Smooth muscle cell (in vitro differentiated cells): Measurements from ENCODE around the gene TCOF1. TPM values are rescaled to one million over a fixed set of nuclear protein-coding genes. Genes with fewer than 3 reads are reported as not detected.

Experiments
- DNase-seq: peaks from one replicate; lab custom pipeline; 2025; ENCODE audit not compliant: unreplicated experiment; lab: John Stamatoyannopoulos, UW
- H2AFZ ChIP-seq: fragments of 200-600 bp; sonication (generic); 2 replicates; pipeline ENCODE4 v1.6.0; 2016; ENCODE audit warnings: antibody characterized with exemption, low read depth, mild to moderate bottlenecking
- H3F3A ChIP-seq: fragments of 200-600 bp; sonication (generic); 2 replicates; pipeline ENCODE4 v1.6.0; 2017; ENCODE audit warnings: antibody characterized with exemption, low read depth
- H3K27ac ChIP-seq: fragments of 200-600 bp; sonication (generic); 2 replicates; pipeline ENCODE4 v1.5.1; 2016; ENCODE audit warnings: low read depth, mild to moderate bottlenecking
- H3K27me3 ChIP-seq: fragments of 200-600 bp; sonication (generic); 2 replicates; pipeline ENCODE4 v1.6.1; 2016; ENCODE audit warnings: low read depth, mild to moderate bottlenecking
- H3K36me3 ChIP-seq: fragments of 200-600 bp; sonication (generic); 2 replicates; pipeline ENCODE4 v1.5.1; 2016; ENCODE audit warnings: low read depth
- H3K4me1 ChIP-seq: fragments of 200-600 bp; sonication (generic); 2 replicates; pipeline ENCODE4 v1.5.1; 2016; ENCODE audit warnings: low read depth
- H3K4me2 ChIP-seq: fragments of 200-600 bp; sonication (generic); 2 replicates; pipeline ENCODE4 v1.6.0; 2016; ENCODE audit warnings: mild to moderate bottlenecking
- H3K4me3 ChIP-seq: fragments of 200-600 bp; sonication (generic); 2 replicates; pipeline ENCODE4 v1.5.1; 2016; ENCODE audit warnings: mild to moderate bottlenecking
- H3K79me2 ChIP-seq: fragments of 200-600 bp; sonication (generic); 2 replicates; pipeline ENCODE4 v1.6.0; 2016; ENCODE audit warnings: low read depth, mild to moderate bottlenecking
- H3K9ac ChIP-seq: fragments of 200-600 bp; sonication (generic); 2 replicates; pipeline ENCODE4 v1.6.0; 2016; ENCODE audit warnings: low read depth
- H3K9me3 ChIP-seq: fragments of 200-600 bp; sonication (generic); replicated peaks from 2 replicates; pipeline ENCODE4 v1.5.1; 2016; ENCODE audit warnings: low read depth
- H4K20me1 ChIP-seq: fragments of 200-600 bp; sonication (generic); 2 replicates; pipeline ENCODE4 v1.6.0; 2016; ENCODE audit warnings: low read depth
- WGBS: methylation state at CpG from one replicate; pipeline ENCODE4 v1.1.7; 2016; ENCODE audit warnings: low lambda C conversion rate; 5-methylcytosine and 5-hydroxymethylcytosine counted together
- polyA plus RNA-seq: library from polyadenylated mRNA; unstranded; fragments of >200 nt; fragmentation: Nextera tagmentation; extraction: Ambion mirVana; gene quantifications from 2 replicates; pipeline ENCODE4 v1.2.1, GENCODE V29; 2016
- total RNA-seq: library from RNA; depleted of rRNA; stranded (reverse); fragments of >200 nt; gene quantifications from 2 replicates; pipeline ENCODE4 v1.2.3, GENCODE V29; 2014
- TF ChIP-seq, protein P1 (sequence below): fragments of 200-600 bp; sonication (generic); IDR thresholded peaks from 2 replicates; pipeline ENCODE4 v1.5.1; 2017; ENCODE audit warnings: borderline replicate concordance, mild to moderate bottlenecking, antibody characterized with exemption; ENCODE audit not compliant: insufficient read depth, poor library complexity, severe bottlenecking

TCOF1 gene
- total and polyA plus RNA-seq, 2 experiments from 2014 or later, result 16.0 to 25.9 TPM

- no peak overlapping the region for H3K4me2 ChIP-seq
- H3K27ac ChIP-seq, result no peak overlapping the region
- TF ChIP-seq, protein P1, sequence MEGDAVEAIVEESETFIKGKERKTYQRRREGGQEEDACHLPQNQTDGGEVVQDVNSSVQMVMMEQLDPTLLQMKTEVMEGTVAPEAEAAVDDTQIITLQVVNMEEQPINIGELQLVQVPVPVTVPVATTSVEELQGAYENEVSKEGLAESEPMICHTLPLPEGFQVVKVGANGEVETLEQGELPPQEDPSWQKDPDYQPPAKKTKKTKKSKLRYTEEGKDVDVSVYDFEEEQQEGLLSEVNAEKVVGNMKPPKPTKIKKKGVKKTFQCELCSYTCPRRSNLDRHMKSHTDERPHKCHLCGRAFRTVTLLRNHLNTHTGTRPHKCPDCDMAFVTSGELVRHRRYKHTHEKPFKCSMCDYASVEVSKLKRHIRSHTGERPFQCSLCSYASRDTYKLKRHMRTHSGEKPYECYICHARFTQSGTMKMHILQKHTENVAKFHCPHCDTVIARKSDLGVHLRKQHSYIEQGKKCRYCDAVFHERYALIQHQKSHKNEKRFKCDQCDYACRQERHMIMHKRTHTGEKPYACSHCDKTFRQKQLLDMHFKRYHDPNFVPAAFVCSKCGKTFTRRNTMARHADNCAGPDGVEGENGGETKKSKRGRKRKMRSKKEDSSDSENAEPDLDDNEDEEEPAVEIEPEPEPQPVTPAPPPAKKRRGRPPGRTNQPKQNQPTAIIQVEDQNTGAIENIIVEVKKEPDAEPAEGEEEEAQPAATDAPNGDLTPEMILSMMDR, result no peak
- no peaks in the 10 kb centered on the region for H4K20me1 ChIP-seq
- no peak overlapping the region for H3K4me3 ChIP-seq
- DNase-seq, result no peak
- H3K36me3 ChIP-seq, result no peaks in the 10 kb centered on the region
- no peak overlapping the region for H2AFZ ChIP-seq
- 100% methylated on average over 1 of the region's 1 CpG for WGBS
- H3K27me3 ChIP-seq, result no peaks in the 10 kb centered on the region
- no peaks in the 10 kb centered on the region for H3K4me1 ChIP-seq
- no peaks in the 10 kb centered on the region for H3K9me3 ChIP-seq
- H3K79me2 ChIP-seq, result no peaks in the 10 kb centered on the region
- H3K9ac ChIP-seq, result no peak overlapping the region
- no peaks in the 10 kb centered on the region for H3F3A ChIP-seq
Measured at GRCh38 chr5:150341989-150342388, 15.5 kb upstream of the TCOF1 start.

DNA sequence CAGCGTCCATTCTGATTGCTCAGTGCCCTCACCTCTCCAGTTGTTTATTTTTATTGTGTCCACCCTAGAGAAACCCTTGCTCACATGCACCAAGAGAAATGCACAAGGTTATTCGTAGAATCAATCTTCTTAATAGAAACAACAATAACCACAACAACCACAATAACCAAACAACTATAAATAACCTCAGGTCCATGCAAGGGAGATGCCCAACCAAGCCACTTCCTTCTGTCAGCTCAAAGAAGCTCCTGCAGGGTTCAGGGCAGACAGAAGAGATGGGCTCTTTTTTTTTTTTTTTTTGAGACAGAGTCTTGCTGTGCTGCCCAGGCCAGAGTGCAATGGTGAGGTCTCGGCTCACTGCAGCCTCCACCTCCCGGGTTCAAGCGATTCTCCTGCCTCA, 14.9 kb upstream of the TCOF1 start:
- Histone ChIP-seq H3K27me3 (no peaks in the 10 kb centered on the region), H3K79me2 (no peaks in the 10 kb centered on the region), H3K36me3 (no peaks in the 10 kb centered on the region), H3K27ac (no peak overlapping the region), H2AFZ (no peak overlapping the region), H3K4me1 (no peaks in the 10 kb centered on the region), H4K20me1 (no peaks in the 10 kb centered on the region), H3F3A (no peaks in the 10 kb centered on the region), H3K4me2 (no peak overlapping the region), H3K9me3 (no peaks in the 10 kb centered on the region), H3K4me3 (no peak overlapping the region), H3K9ac (no peak overlapping the region)
- DNase-seq, result no peak
- TF ChIP-seq, protein P1, result no peak
- WGBS, result 92% methylated on average over 5 of the region's 5 CpGs

DNA sequence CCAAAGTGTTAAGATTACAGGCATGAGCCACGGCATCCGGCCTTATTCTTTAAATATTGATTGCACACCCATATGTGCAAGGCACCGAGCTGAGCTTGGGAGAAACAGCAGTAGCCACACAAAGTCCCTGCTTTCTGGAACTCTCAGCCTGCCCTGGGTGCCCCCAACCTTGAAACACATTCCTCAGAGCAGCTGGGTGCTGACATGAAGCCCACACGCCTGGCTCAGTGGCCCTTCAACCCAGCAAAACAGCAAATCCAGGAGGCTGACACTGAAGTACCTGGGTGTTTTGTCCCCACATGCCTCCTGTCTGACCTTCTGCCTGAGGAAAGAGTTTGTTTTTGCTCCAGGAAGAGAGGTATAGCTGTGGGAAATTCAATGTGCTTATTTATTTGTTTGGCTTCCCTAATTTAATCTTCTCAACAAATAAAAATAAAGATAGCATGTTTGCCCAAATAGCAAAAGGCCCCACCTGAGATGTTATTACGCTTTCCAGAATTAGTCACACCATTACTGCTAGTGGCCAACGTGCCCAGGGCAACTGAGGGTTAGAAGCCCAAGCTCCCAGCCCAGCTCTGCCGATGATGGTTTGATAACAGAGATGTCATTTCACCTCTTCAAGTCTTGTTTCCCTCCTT, 13.4 kb upstream of the TCOF1 start:
- Histone ChIP-seq H3K79me2 (no peaks in the 10 kb centered on the region), H3F3A (no peaks in the 10 kb centered on the region), H3K9ac (no peak overlapping the region), H3K36me3 (no peaks in the 10 kb centered on the region), H3K27ac (no peak overlapping the region), H2AFZ (no peak overlapping the region), H3K4me2 (no peak overlapping the region), H3K27me3 (no peaks in the 10 kb centered on the region), H3K4me3 (no peak overlapping the region), H3K4me1 (no peaks in the 10 kb centered on the region), H3K9me3 (no peaks in the 10 kb centered on the region), H4K20me1 (no peaks in the 10 kb centered on the region)
- DNase-seq, result no peak
- WGBS, result 81% methylated on average over 7 of the region's 7 CpGs
- TF ChIP-seq, protein P1, result no peak

DNA sequence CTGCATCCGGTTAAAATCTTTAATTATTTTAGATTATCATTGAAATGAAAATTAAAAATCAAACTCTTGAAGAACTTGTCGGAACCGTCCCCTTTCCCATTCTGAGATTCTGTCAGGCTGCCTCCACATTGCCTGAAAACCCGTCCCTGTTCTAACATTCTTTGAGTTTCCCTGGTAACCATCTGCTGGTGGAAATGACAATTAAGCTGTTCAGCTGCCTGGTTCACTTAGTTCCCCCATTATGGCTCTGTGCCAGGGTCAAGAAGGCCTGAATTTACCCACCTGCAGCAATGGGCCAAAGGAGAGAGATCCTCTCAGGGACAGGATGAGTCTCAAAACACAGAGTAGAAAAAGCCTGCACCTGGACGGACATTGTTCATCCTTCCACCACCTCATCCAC, 11.8 kb upstream of the TCOF1 start:
- H3K9ac ChIP-seq, result no peak overlapping the region
- H3K79me2 ChIP-seq, result no peaks in the 10 kb centered on the region
- H3K36me3 ChIP-seq, result no peaks in the 10 kb centered on the region
- no peak overlapping the region for H3K4me3 ChIP-seq
- H4K20me1 ChIP-seq, result no peaks in the 10 kb centered on the region
- H3K27me3 ChIP-seq, result no peaks in the 10 kb centered on the region
- H3K4me2 ChIP-seq, result no peak overlapping the region
- H2AFZ ChIP-seq, result no peak overlapping the region
- no peaks in the 10 kb centered on the region for H3K4me1 ChIP-seq
- 80% methylated on average over 5 of the region's 5 CpGs for WGBS
- DNase-seq, result no peak
- H3K9me3 ChIP-seq, result no peaks in the 10 kb centered on the region
- no peak overlapping the region for H3K27ac ChIP-seq
- TF ChIP-seq, protein P1, result no peak
- no peaks in the 10 kb centered on the region for H3F3A ChIP-seq
